Kidney (tissue), 14 donors: ENCODE measurements around the gene MT4. TPM values are rescaled to one million over a fixed set of nuclear protein-coding genes. Genes with fewer than 3 reads are reported as not detected.

Source experiments
- DNase-seq, 5 donors: peaks; one replicate each; pipeline ENCODE4 v3.0.0-alpha.2; 2013 to 2020
- FAIRE-seq: peaks from 2 replicates; lab custom pipeline; 2012; peaks lifted over from hg19 to GRCh38; lab: Jason Lieb, UNC
- H3K27ac ChIP-seq, 2 donors: one replicate each; pipeline ENCODE4 v1.7.0; 2013; ENCODE audit warnings: low read depth in 2 of 2, low read length in 2 of 2, inconsistent platforms in 1 of 2
- H3K27me3 ChIP-seq: one replicate; pipeline ENCODE4 v1.7.1; 2013; ENCODE audit warnings: low read length, inconsistent platforms; ENCODE audit not compliant: control insufficient read depth, insufficient read depth
- H3K36me3 ChIP-seq, 3 donors: one replicate each; pipeline versions ENCODE4 v1.7.0 to v1.7.1; 2013; ENCODE audit warnings: low read length in 3 of 3, control low read depth in 1 of 3, inconsistent platforms in 1 of 3; ENCODE audit not compliant: insufficient read depth in 3 of 3, control insufficient read depth in 2 of 3
- H3K4me1 ChIP-seq, 3 donors: one replicate each; pipeline versions ENCODE4 v1.7.0 to v1.7.1; 2013; ENCODE audit warnings: low read length in 3 of 3, inconsistent platforms in 1 of 3, low read depth in 1 of 3; ENCODE audit not compliant: control insufficient read depth in 2 of 3, insufficient read depth in 2 of 3
- H3K4me3 ChIP-seq, 3 donors: one replicate each; pipeline versions ENCODE4 v1.7.0 to v1.8.1; 2013; ENCODE audit warnings: low read length in 3 of 3, control low read depth in 1 of 3, inconsistent platforms in 1 of 3
- H3K9ac ChIP-seq, 3 donors: one replicate each; pipeline versions ENCODE4 v1.7.0 to v1.7.1; 2013; ENCODE audit warnings: low read length in 3 of 3, control low read depth in 1 of 3, inconsistent platforms in 1 of 3
- H3K9me3 ChIP-seq, 3 donors: one replicate each; pipeline versions ENCODE4 v1.7.0 to v1.7.1; 2013; ENCODE audit warnings: low read length in 3 of 3, control low read depth in 1 of 3, inconsistent platforms in 1 of 3; ENCODE audit not compliant: control insufficient read depth in 2 of 3, insufficient read depth in 1 of 3
- CTCF ChIP-seq: IDR thresholded peaks from 3 replicates; pipeline ENCODE4 v1.5.1; 2012; ENCODE audit warnings: mild to moderate bottlenecking, moderate library complexity, borderline replicate concordance; ENCODE audit not compliant: insufficient read depth; ENCODE audit errors: extremely low read depth
- intact Hi-C: fragments of 100-400 bp; cut with DNase I; formaldehyde crosslinking; loops from one replicate; pipeline ENCODE4 v1.11.1; 2022
- polyA plus RNA-seq: library from polyadenylated mRNA; stranded (reverse); fragments of 350-450 nt; fragmentation: Illumina TruSeq; extraction: RNeasy Lipid Tissue Mini Kit (QIAGEN cat#74804); gene quantifications from one replicate; pipeline ENCODE4 v1.2.3, GENCODE V29; 2014; ENCODE audit warnings: low read depth, low replicate concordance; ENCODE audit not compliant: insufficient read depth
- total RNA-seq: library from RNA; stranded (reverse); fragmentation: NEBNext Ultra II Directional; extraction: Animal tissue kit (Norgen Biotek cat#: 25700); gene quantifications from one replicate; pipeline ENCODE4 v1.2.1, GENCODE V29; 2021
- donor health status: control.
- donor health status: control.
- donor health status: control.
- donor health status: control.
- donor health status: control.
- donor health status: DM: yes; HTN: yes; CAD: no.
- donor health status: Normal renal cell carcinoma (clear cell type).

MT4 gene
- total and polyA plus RNA-seq, 2 donors from 2014 or later: not detected

DNA sequence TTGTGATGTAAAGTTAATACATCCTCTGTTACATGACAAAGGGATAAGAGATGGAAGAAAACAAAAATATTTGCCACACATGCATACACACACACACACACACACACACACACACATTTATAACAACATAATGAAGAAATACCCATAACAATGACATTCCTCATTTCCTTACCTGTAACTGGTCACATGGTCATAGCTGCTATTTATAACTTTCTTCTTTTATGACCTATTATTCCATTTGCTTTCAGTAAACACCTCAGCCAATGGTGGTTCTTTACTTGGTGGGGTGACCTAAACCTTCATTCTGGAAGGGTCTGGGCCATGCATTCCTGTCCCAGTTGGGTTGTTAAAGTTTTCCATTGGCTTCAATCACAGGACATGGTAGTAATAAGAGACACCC is 48.8 kb downstream of the MT4 start:
- DNase-seq (no peak), FAIRE-seq (no peak)
- Histone ChIP-seq H3K4me3 (no peak overlapping the region), H3K36me3 (no peaks in the 10 kb centered on the region), H3K27ac (peak overlapping the region in 1 of 2 donors; percentile 2), H3K27me3 (peaks cover 6% of the 10 kb centered on the region), H3K4me1 (peaks cover 0 to 31% (median 7%) of the 10 kb centered on the region in 3 donors), H3K9ac (no peak overlapping the region), H3K9me3 (no peaks in the 10 kb centered on the region)
- intact Hi-C loops: no loop called here
- TF ChIP-seq CTCF: no peak

GRCh38 chr16:56614549-56614991 is 49.7 kb downstream of the MT4 start:
- no peak for DNase-seq

DNA sequence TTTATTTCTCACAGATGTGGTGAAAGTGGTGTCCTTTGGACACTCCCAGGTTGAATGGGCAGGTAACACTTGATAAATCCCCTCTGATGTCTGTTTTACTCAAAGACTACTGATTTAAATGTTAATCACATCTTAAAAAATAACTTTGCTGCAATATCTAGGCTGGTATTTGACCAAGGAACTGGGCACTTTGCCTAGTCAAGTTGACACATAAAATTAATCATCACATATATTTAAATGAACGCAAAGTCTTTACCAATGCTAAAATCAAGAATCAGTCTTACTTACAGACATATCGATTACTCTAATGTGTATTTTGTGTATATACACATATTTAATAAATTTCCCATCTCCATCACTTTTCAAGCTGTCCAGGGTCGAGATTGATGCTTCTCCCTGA is 50.5 kb downstream of the MT4 start:
- peaks cover 9% of the 10 kb centered on the region for H3K27me3 ChIP-seq
- TF ChIP-seq CTCF: no peak
- intact Hi-C loops: no loop called here
- H3K27ac ChIP-seq: no peak overlapping the region
- no peak overlapping the region for H3K4me3 ChIP-seq
- H3K36me3 ChIP-seq: no peaks in the 10 kb centered on the region
- no peaks in the 10 kb centered on the region for H3K9me3 ChIP-seq
- DNase-seq (no peak), FAIRE-seq (no peak)
- H3K4me1 ChIP-seq: peaks cover 0 to 27% (median 7%) of the 10 kb centered on the region in 3 donors
- H3K9ac ChIP-seq: no peak overlapping the region

More at GRCh38 chr16:56614549-56614991, 49.7 kb downstream of the MT4 start:
- H3K4me3 ChIP-seq: no peak overlapping the region
- no peaks in the 10 kb centered on the region for H3K36me3 ChIP-seq
- H3K9ac ChIP-seq: no peak overlapping the region
- no peak for TF ChIP-seq CTCF
- peaks cover 0 to 31% (median 7%) of the 10 kb centered on the region in 3 donors for H3K4me1 ChIP-seq
- no peak for FAIRE-seq
- intact Hi-C loops: no loop called here
- H3K27ac ChIP-seq: no peak overlapping the region
- H3K27me3 ChIP-seq: peaks cover 9% of the 10 kb centered on the region
- no peaks in the 10 kb centered on the region for H3K9me3 ChIP-seq
